Measurements from ENCODE around the gene ABCF2.

ABCF2 gene

GRCh38 chr7:151272405-151272804 is 45.4 kb upstream of the ABCF2 start:
- no peak overlapping the region for H3K4me3 ChIP-seq (ENCODE audit: low read depth, low read length)
- no peak for TF ChIP-seq CTCF (IDR thresholded peaks at IDR 0.05; ENCODE audit: borderline replicate concordance, insufficient read depth, low read depth, low read length)

DNA sequence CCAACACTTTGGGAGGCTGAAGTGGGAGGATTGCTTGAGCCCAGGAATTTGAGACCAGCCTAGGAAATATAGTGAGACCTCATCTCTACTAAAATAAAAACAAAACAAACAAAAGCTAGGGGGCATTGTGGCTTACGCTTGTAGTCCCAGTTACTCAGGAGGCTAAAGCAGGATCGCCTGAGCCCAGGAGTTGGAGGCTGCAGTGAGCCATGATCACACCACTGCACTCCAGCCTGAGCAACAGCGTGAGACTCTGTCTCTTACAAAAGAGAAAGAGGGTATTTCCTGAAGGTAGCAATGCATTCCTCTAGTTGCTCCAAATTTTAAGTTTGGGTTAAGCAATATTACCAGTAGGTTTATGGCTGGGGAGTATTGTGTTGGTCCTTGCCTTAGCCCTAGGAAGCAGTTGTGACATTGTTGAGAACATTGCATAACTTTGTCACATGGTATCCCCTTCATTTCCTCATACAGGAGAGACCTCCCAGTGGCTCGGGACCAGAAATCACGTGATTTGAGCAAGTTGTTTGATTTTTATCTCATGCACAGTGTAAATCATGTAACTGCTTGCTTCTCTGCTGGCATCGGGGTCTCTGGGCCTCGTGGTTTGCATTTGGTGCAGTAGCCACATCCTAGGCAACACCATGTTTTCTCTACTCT is 44.8 kb upstream of the ABCF2 start:
- no peak for TF ChIP-seq CTCF (IDR thresholded peaks at IDR 0.05; ENCODE audit: borderline replicate concordance, insufficient read depth, low read depth, low read length)
- H3K4me3 ChIP-seq (ENCODE audit: low read depth, low read length): no peak overlapping the region

DNA sequence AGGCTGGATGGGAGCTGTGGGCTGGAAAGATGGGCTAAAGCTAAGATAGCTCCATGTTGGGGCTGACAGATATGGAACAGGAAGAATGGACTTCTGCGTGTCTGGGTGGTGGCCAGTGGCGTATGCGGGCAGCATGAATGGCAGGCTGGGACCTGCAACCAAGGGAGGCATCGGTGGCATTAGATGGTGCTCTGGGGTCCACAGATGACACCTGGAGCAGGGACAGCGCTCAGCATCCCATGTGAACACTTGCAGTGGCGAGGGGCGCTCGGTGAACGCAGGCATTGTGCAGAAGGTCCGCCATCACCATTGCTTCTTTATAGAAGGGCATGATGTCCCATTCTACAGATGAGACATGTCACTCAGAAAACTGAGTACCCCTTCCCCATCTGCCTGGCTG is 42.5 kb upstream of the ABCF2 start:
- TF ChIP-seq CTCF (IDR thresholded peaks at IDR 0.05; ENCODE audit: borderline replicate concordance, insufficient read depth, low read depth, low read length): no peak
- no peak overlapping the region for H3K4me3 ChIP-seq (ENCODE audit: low read depth, low read length)

DNA sequence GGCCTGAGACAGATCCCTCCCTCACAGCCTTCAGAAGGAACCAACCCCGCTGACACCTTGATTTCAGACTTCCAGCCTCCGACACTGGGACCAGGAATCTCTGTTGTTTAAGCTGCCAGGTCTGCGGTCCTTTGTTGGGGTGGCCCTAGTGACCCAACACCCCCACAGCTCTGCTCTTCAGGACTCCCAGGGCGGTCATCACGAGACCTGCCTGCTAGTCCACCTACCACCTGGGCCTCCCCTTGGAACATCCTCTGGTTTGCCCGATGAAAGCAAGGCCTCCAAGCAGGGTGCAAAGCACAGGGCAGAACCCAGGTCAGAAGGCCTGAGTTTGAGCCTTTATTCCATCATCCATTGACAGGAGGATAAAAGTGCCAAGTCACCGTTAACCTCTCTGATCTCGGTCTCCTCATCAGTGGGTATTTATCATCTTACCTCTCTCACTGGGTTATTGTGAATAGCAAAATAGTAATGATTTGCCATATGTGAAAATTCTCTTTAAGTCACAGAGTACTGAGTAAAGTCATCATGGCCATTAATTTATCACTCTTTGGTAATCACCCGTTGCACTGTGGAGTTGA is 38.4 kb upstream of the ABCF2 start:
- TF ChIP-seq CTCF (IDR thresholded peaks at IDR 0.05; ENCODE audit: borderline replicate concordance, insufficient read depth, low read depth, low read length): no peak
- no peak overlapping the region for H3K4me3 ChIP-seq (ENCODE audit: low read depth, low read length)

DNA sequence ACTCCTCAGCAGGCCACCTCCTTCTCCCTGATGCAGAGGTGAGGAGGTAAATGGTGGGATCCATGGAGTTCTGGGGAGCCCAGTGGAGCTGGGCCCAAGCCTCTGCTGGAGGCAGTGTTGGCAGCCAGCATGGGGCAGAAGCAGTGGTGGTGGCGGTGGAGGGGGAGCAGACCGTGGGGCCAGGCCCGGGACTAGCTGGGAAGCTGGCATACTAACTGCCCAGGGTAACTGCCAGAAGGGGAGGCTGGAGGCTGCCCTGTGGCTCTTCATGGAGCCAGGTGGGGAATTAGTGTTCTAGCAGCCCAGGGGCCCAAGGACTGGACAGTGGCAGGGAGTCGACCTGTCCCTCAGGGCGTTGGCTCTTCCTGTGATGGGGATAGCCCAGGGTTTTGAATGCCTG is 37.6 kb upstream of the ABCF2 start:
- no peak overlapping the region for H3K4me3 ChIP-seq (ENCODE audit: low read depth, low read length)
- TF ChIP-seq CTCF (IDR thresholded peaks at IDR 0.05; ENCODE audit: borderline replicate concordance, insufficient read depth, low read depth, low read length): no peak

DNA sequence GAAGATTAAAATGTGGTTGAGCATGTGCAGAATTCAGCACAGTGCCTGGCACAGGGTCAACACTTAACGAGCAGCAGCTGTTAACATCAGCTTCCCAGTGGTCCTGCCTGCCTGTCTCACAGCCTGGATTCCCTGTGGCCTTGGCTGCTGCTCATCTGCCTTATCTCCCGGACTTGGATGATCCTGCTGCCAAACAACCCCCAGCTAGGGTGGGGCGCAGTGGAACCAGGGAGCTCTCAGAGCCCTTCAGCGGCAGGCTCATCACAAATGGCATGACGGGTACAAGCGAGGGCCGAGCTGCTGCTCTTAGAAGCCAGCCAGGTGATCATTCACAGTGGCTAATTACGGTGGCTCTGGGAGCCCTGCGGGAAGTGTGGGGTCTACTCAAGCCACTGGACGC is 34.5 kb upstream of the ABCF2 start:
- TF ChIP-seq CTCF (IDR thresholded peaks at IDR 0.05; ENCODE audit: borderline replicate concordance, insufficient read depth, low read depth, low read length): no peak

GRCh38 chr7:151260883-151261282 is 33.9 kb upstream of the ABCF2 start:
- TF ChIP-seq CTCF (IDR thresholded peaks at IDR 0.05; ENCODE audit: borderline replicate concordance, insufficient read depth, low read depth, low read length): no peak
- no peak overlapping the region for H3K4me3 ChIP-seq (ENCODE audit: low read depth, low read length)

More for the DNA sequence above, 34.5 kb upstream of the ABCF2 start:
- H3K4me3 ChIP-seq (ENCODE audit: low read depth, low read length): no peak overlapping the region
